Measurements from ENCODE around the gene KCNH4.

- no peak for TF ChIP-seq CTCF (IDR thresholded peaks at IDR 0.05)
- TF ChIP-seq POLR2A (IDR thresholded peaks at IDR 0.05) = no peak
- no peak for TF ChIP-seq EP300 (IDR thresholded peaks at IDR 0.05)
These were observed 66.8 kb downstream of the KCNH4 start for GRCh38 chr17:42114118-42114517.

All from tibial nerve (tissue), 4 donors.